Activated CD4-positive, alpha-beta T cell treated with anti-CD3 and anti-CD28 coated beads, Interleukin-2, amount 10 ng/mL, durations not matched to agents 7 days and 5 days (primary cell): ENCODE measurements around the gene DUSP9. TPM values are rescaled to one million over a fixed set of nuclear protein-coding genes. Genes with fewer than 3 reads are reported as not detected.
"Not testable (repeated sequence)": the region's sequence is repeated elsewhere in the genome, so short reads cannot be mapped to it uniquely, and the experiment has no call there.

Source experiments
- CTCF ChIA-PET: fragments of 350-600 bp; sonication (Branson Sonifier 250); formaldehyde crosslinking; loops from one replicate; lab custom pipeline; 2021; ENCODE audit warnings: antibody characterized with exemption; lab: Charles Lee
- POLR2A ChIA-PET: fragments of 350-600 bp; sonication (Branson Sonifier 250); formaldehyde crosslinking; loops from one replicate; lab custom pipeline; 2021; ENCODE audit warnings: antibody characterized with exemption; lab: Charles Lee
- DNase-seq: peaks from one replicate; pipeline ENCODE4 v3.0.0-alpha.2; 2020
- H3K27ac Mint-ChIP-seq: one replicate; pipeline ENCODE4 v1.8.0; 2021; ENCODE audit warnings: mild to moderate bottlenecking, moderate library complexity, mixed read lengths
- H3K27me3 Mint-ChIP-seq: one replicate; pipeline ENCODE4 v1.8.0; 2021; ENCODE audit warnings: mixed read lengths
- H3K36me3 Mint-ChIP-seq: one replicate; pipeline ENCODE4 v1.8.0; 2021; ENCODE audit warnings: low read depth, mixed read lengths
- H3K4me1 Mint-ChIP-seq: one replicate; pipeline ENCODE4 v1.8.0; 2021; ENCODE audit warnings: mixed read lengths
- H3K4me3 Mint-ChIP-seq: one replicate; pipeline ENCODE4 v1.8.0; 2021; ENCODE audit warnings: mild to moderate bottlenecking, moderate library complexity, mixed read lengths
- H3K9me3 Mint-ChIP-seq: one replicate; pipeline ENCODE4 v1.8.0; 2021; ENCODE audit warnings: mixed read lengths
- total RNA-seq, 2 experiments: library from RNA; stranded (reverse); gene quantifications; one replicate each; pipeline ENCODE4 v1.2.3, GENCODE V29; 2021

DUSP9 gene
- total RNA-seq, 2 experiments from 2014 or later = not detected

DNA sequence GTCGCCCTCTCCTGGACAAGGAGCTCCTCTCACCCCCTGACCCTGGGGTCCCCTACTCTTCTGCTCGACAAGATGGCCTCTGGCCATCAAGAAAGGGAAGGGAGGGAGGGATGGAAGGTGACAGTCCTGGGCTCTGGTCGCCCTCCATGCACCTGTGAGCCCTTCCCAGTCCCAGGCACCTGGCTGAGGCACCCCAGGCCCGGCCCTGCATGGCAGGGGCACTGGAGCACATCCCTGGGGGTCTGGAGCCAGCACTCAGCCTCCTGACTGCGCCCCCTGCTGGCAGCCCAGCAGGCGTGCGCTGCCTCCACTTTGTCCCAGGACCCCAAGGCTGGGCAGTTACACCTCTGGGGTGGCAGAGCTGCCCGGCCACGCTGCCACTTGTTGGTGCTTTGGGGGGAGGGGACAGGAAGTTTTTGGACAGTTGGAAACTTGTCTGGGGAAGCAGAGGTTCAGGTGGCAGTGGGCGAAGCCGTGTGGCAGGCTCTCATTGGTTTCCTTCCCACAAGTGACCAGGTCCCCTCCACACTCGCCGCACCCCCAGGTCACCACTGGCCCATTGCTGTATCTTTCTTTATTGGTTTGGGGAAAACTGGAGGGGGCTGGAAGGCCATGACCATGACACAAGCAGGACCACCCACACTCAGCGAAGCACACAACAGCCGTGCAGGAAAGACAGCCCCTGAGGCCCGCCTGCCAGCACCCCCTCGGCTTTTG lies 22.3 kb downstream of the DUSP9 start:
- no peaks in the 10 kb centered on the region for H3K9me3 Mint-ChIP-seq
- H3K27ac Mint-ChIP-seq = no peak overlapping the region
- DNase-seq = no peak
- POLR2A ChIA-PET = no interaction called here
- H3K4me1 Mint-ChIP-seq = peaks cover 9% of the 10 kb centered on the region
- peaks cover 26% of the 10 kb centered on the region for H3K27me3 Mint-ChIP-seq
- CTCF ChIA-PET = interaction anchor here (0.6 to 2.9 kb wide), 7 partner anchors 13 to 714 kb away, joined by 3 to 13 read pairs (median 8); no protein-coding TSS in a partner anchor
- H3K4me3 Mint-ChIP-seq = no peak overlapping the region
- H3K36me3 Mint-ChIP-seq = no peaks in the 10 kb centered on the region

DNA sequence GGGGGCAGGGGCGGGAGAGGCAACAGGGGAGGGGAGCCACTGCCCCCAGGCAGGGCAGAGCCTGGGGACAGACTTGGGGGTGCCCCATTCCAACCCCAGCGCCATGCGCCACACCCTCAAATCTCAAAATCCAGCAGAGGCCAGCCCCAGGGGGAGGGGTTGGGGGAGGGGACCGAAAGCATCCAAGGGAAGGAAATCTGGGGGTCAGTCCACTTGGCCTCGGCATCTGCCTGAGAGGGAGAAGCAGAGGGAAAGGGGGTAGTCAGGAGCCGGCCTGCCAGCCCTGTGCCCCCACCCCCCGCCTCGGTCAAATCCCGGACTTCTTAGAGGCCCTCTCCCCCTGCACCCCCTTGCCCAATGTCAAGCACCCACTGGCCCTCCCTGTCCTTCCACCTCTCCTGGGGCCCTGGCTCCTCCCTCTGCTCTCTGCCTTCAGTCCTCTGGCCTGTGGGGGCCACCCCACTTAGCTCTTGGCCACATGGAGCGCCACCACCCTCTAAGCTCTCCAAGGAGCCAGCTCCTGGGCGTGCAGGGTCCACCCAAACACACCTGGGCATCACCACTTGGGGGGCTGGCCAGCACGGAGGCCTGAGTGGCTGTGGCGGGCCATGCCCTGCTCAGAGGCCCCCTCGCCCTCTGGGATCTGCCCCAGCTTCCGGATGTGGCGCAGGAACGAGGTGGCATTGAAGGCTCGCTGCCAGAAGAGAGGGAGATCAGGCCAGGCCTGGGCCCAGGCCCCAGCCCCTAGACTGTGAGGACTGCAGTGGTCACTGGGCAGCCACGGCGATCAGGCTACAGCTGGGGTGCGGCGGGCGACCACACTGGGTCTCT lies 23.1 kb downstream of the DUSP9 start:
- peaks cover 26% of the 10 kb centered on the region for H3K27me3 Mint-ChIP-seq
- no peaks in the 10 kb centered on the region for H3K9me3 Mint-ChIP-seq
- no peaks in the 10 kb centered on the region for H3K36me3 Mint-ChIP-seq
- H3K4me3 Mint-ChIP-seq = no peak overlapping the region
- CTCF ChIA-PET = interaction anchor here (0.8 to 2.5 kb wide), 2 partner anchors 7 to 131 kb away, joined by 6 to 12 read pairs; no protein-coding TSS in a partner anchor
- DNase-seq = no peak
- peaks cover 9% of the 10 kb centered on the region for H3K4me1 Mint-ChIP-seq
- H3K27ac Mint-ChIP-seq = no peak overlapping the region
- POLR2A ChIA-PET = no interaction called here

GRCh38 chrX:153670748-153671588 lies 24.0 kb downstream of the DUSP9 start:
- Mint-ChIP-seq H3K36me3 (no peaks in the 10 kb centered on the region), H3K27ac (no peak overlapping the region), H3K4me1 (peaks cover 9% of the 10 kb centered on the region), H3K4me3 (no peak overlapping the region), H3K9me3 (no peaks in the 10 kb centered on the region), H3K27me3 (peaks cover 25% of the 10 kb centered on the region)
- no peak for DNase-seq
- CTCF ChIA-PET = interaction anchor here (0.8 to 2.5 kb wide), 3 partner anchors 8 to 132 kb away, joined by 3 to 12 read pairs (median 6); no protein-coding TSS in a partner anchor
- POLR2A ChIA-PET = no interaction called here

- ChIA-PET POLR2A (no interaction called here), CTCF (interaction anchor here (1.2 kb wide), 1 partner anchor 63 kb away, joined by 3 read pairs; no protein-coding TSS in a partner anchor)
- Mint-ChIP-seq H3K4me1 (peaks cover 9% of the 10 kb centered on the region), H3K4me3 (no peak overlapping the region), H3K36me3 (no peaks in the 10 kb centered on the region), H3K27me3 (peaks cover 23% of the 10 kb centered on the region), H3K27ac (no peak overlapping the region), H3K9me3 (no peaks in the 10 kb centered on the region)
- no peak for DNase-seq
These were observed 24.9 kb downstream of the DUSP9 start for GRCh38 chrX:153671589-153672530.

DNA sequence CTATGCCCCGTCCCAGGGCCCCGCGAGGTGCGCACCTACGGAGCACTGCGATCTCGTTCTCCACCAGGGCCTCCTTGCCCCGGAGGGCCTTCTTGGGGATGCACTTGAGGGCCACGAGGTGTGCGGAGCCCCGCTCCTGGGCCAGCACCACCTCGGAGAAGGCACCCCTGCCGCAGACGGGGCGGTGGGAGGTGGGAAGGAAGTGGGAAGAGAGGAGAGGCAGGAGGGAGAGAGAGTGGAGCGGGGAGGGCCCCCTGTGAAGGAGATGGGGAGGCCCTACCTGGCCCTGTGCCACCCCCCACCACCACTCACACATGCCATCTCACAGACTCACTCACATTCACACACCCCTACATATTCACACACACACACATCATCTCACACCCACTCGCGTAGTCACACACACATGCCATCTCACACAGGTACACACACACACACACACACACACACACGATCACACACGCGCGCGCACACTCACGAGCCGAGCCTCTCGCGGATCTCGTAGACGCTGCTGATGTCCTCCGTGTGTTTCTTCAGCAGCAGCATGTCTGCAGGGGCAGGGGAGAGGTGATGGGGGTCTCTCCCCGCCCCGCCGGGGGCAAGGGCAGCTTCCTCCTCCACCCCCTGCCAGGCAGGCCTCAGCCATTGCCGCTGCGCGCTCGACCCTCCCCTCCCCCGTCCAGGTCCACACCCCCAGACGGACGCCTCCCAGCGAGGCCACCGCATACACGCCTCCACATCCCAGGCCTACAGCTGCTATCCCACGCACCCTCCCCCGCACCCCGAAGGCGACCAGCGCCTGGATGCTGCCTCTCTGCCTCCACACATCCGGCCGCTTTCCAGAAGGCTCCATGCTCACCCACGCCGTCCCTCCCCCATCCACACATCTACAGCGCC lies 25.8 kb downstream of the DUSP9 start:
- Mint-ChIP-seq H3K4me1 (peaks cover 6% of the 10 kb centered on the region), H3K27ac (no peak overlapping the region), H3K27me3 (peaks cover 23% of the 10 kb centered on the region), H3K9me3 (no peaks in the 10 kb centered on the region), H3K36me3 (no peaks in the 10 kb centered on the region), H3K4me3 (no peak overlapping the region)
- ChIA-PET CTCF (no interaction called here), POLR2A (no interaction called here)
- DNase-seq = no peak

DNA sequence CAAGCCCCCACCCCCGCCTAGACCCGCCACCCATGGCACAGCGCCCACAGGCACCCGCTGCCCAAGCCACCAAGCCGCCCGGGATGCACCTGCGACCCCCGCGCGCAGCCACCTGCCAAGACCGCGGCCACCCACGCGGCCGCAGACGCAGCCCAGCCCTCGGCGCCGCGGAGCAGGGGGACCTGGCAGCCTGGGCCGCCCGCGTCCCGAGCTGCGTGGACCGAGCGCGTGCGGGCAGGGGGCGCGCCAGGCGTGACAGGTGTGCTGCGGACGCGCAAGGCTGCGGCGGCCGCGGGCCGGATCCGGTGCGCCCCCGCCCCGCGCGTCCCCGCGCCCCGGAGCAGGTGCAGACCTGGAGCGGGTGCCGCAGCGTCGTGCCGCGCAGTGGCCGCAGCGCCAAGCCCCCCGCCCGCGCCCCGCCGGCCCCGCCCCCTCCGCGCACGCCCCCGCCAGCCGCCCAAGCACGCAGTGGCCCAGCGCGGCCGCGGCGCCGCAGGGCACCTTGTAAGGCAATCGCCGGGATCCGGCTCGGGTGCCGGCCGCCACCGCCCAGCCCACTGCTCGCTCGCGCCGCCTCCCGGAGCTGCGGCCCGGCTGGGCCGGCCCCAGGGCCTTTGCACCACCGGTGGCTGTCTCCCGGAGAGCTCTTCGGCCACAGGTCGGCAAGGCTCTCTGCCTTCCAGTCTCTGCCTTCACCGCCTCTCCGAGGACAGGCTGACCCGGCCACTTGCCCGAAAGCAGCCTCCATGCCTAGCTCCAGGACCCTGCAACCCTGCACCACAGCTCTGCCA lies 26.6 kb downstream of the DUSP9 start, which contains the start of gene PNCK:
Gene PNCK, minus strand, starts transcription at position 386 of the 791 bp plus-strand sequence. CDS start 737 bp downstream, outside the sequence.
- Mint-ChIP-seq H3K27me3 (peaks cover 23% of the 10 kb centered on the region), H3K9me3 (no peaks in the 10 kb centered on the region), H3K36me3 (no peaks in the 10 kb centered on the region), H3K4me3 (no peak within 1 kb of the TSS), H3K27ac (no peak within 1 kb of the TSS), H3K4me1 (peaks cover 2% of the 10 kb centered on the region)
- ChIA-PET CTCF (interaction anchor here (0.9 kb wide), 1 partner anchor 11 kb away, joined by 3 read pairs; no protein-coding TSS in a partner anchor), POLR2A (no interaction called here)
- no peak for DNase-seq

- H3K27ac Mint-ChIP-seq = no peak overlapping the region
- CTCF ChIA-PET = interaction anchor here (0.9 kb wide), 1 partner anchor 11 kb away, joined by 3 read pairs; no protein-coding TSS in a partner anchor
These were observed 27.3 kb downstream of the DUSP9 start for GRCh38 chrX:153674219-153674851.

GRCh38 chrX:153681175-153681574 lies 34.2 kb downstream of the DUSP9 start:
- Mint-ChIP-seq H3K36me3 (no peaks in the 10 kb centered on the region), H3K9me3 (no peaks in the 10 kb centered on the region), H3K4me1 (no peaks in the 10 kb centered on the region), H3K27ac (no peak overlapping the region), H3K4me3 (no peak overlapping the region), H3K27me3 (peaks cover 7% of the 10 kb centered on the region)
- ChIA-PET CTCF (no interaction called here), POLR2A (no interaction called here)
- no peak for DNase-seq

More at GRCh38 chrX:153674219-153674851, 27.3 kb downstream of the DUSP9 start:
- no peak for DNase-seq
- POLR2A ChIA-PET = no interaction called here
- Mint-ChIP-seq H3K4me1 (peaks cover 2% of the 10 kb centered on the region), H3K4me3 (no peak overlapping the region), H3K9me3 (no peaks in the 10 kb centered on the region), H3K36me3 (no peaks in the 10 kb centered on the region), H3K27me3 (peaks cover 23% of the 10 kb centered on the region)

DNA sequence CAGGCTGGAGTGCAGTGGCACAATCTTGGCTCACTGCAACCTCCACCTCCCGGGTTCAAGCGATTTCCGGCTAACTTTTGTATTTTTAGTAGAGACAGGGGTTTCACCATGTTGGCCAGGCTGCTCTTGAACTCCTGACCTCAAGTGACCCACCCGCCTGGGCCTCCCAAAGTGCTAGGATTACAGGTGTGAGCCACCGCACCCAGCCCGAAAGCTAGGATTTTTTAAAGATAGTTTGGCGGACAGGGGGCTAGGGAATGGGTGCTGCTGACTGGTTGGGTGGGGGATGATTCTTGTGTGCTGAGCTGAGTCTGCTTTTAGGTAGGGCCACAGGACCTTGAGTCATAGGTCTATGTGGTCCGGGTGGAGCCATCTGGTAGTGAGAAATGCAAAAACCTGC lies 36.5 kb downstream of the DUSP9 start:
- POLR2A ChIA-PET, H3K27ac Mint-ChIP-seq, H3K36me3 Mint-ChIP-seq, DNase-seq, H3K9me3 Mint-ChIP-seq, H3K4me3 Mint-ChIP-seq, H3K4me1 Mint-ChIP-seq: not testable (repeated sequence)
- peaks cover 12% of the 10 kb centered on the region for H3K27me3 Mint-ChIP-seq
- CTCF ChIA-PET = interaction anchor here (0.7 to 1.7 kb wide), 3 partner anchors 16 to 741 kb away, joined by 3 to 5 read pairs (median 3); no protein-coding TSS in a partner anchor
